Spleen (tissue), 7 donors: ENCODE data around the gene NBAS.

Source experiments
- CTCF ChIP-seq, 11 experiments: fragments of 200-600 bp in 7 of 11; fragments of 450-650 bp in 4 of 11; sonication (generic) in 4 of 11; IDR thresholded peaks in 8 of 11; conservative IDR thresholded peaks in 3 of 11; 1 replicate in 7 of 11; 2 replicates in 4 of 11; pipeline versions ENCODE4 v1.4.0 to v1.8.0; 2016 to 2021; ENCODE audit warnings: antibody characterized with exemption in 11 of 11, inconsistent platforms in 4 of 11, mild to moderate bottlenecking in 1 of 11
- POLR2A ChIP-seq, 3 donors: fragments of 450-650 bp; IDR thresholded peaks; one replicate each; pipeline ENCODE4 v1.5.1; 2017; ENCODE audit warnings: antibody characterized with exemption in 3 of 3, mild to moderate bottlenecking in 1 of 3
- donor health status: DM: no; HTN: no; CAD: no; lungs with moderate emphysema.
- donor health status: DM: no; HTN: no; CAD: no.
- donor health status: DM: no; HTN: no; CAD: no.

GRCh38 chr2:15348045-15348444 lies 213.1 kb downstream of the NBAS start:
- no peak for TF ChIP-seq CTCF (IDR thresholded peaks at IDR 0.05 in 8 of 11, conservative IDR thresholded peaks at IDR 0.05 in 3 of 11)
- TF ChIP-seq POLR2A (IDR thresholded peaks at IDR 0.05): no peak
